Liver (tissue), 9 donors: ENCODE data around the gene MAGOHB. TPM values are rescaled to one million over a fixed set of nuclear protein-coding genes. Genes with fewer than 3 reads are reported as not detected.

Source experiments
- DNase-seq: peaks from one replicate; pipeline ENCODE4 v3.0.0-alpha.2; 2017; ENCODE audit warnings: low spot score
- H3K27ac ChIP-seq, 2 donors: one replicate each; pipeline ENCODE4 v1.7.0; 2013; ENCODE audit warnings: inconsistent platforms in 2 of 2, low read length in 2 of 2, control low read depth in 1 of 2, low read depth in 1 of 2, mild to moderate bottlenecking in 1 of 2
- H3K27me3 ChIP-seq, 4 donors: one replicate each; pipeline versions ENCODE4 v1.6.1 to v1.7.0; 2013; ENCODE audit warnings: low read length in 3 of 4, inconsistent platforms in 1 of 4, mild to moderate bottlenecking in 1 of 4, moderate library complexity in 1 of 4; ENCODE audit not compliant: control insufficient read depth in 4 of 4, insufficient read depth in 4 of 4
- H3K36me3 ChIP-seq, 4 donors: one replicate each; pipeline versions ENCODE4 v1.6.1 to v1.7.0; 2013; ENCODE audit warnings: low read length in 3 of 4, mild to moderate bottlenecking in 3 of 4, low read depth in 1 of 4, moderate library complexity in 1 of 4; ENCODE audit not compliant: control insufficient read depth in 4 of 4, insufficient read depth in 3 of 4
- H3K4me1 ChIP-seq, 4 donors: one replicate each; pipeline versions ENCODE4 v1.6.1 to v1.7.0; 2013; ENCODE audit warnings: low read length in 3 of 4, mild to moderate bottlenecking in 3 of 4, moderate library complexity in 1 of 4; ENCODE audit not compliant: control insufficient read depth in 4 of 4, insufficient read depth in 4 of 4
- H3K4me3 ChIP-seq, 3 donors: one replicate each; pipeline versions ENCODE4 v1.6.1 to v1.7.0; 2013; ENCODE audit warnings: low read length in 3 of 3, control low read depth in 1 of 3, low read depth in 1 of 3, mild to moderate bottlenecking in 1 of 3
- H3K9ac ChIP-seq, 2 donors: one replicate each; pipeline ENCODE4 v1.7.0; 2013; ENCODE audit warnings: low read length in 2 of 2, mild to moderate bottlenecking in 2 of 2, moderate library complexity in 2 of 2, control low read depth in 1 of 2, low read depth in 1 of 2
- H3K9me3 ChIP-seq, 4 donors: one replicate each; pipeline versions ENCODE4 v1.6.1 to v1.7.0; 2013; ENCODE audit warnings: low read length in 3 of 4; ENCODE audit not compliant: control insufficient read depth in 4 of 4
- ATF3 ChIP-seq: IDR thresholded peaks from 2 replicates; pipeline ENCODE4 v1.6.1; 2016; ENCODE audit warnings: antibody characterized with exemption
- EGR1 ChIP-seq, 2 donors: IDR thresholded peaks; 2 replicates each; pipeline ENCODE4 v1.6.1; 2016 to 2018; ENCODE audit warnings: antibody characterized with exemption in 2 of 2, low read depth in 2 of 2
- FOXA2 ChIP-seq: IDR thresholded peaks from 2 replicates; pipeline ENCODE4 v1.6.1; 2016; ENCODE audit warnings: antibody characterized with exemption
- GABPA ChIP-seq, 2 donors: IDR thresholded peaks in 1 of 2; conservative IDR thresholded peaks in 1 of 2; 2 replicates each; pipeline ENCODE4 v1.6.1; 2016; ENCODE audit warnings: antibody characterized with exemption in 2 of 2, mild to moderate bottlenecking in 1 of 2, moderate library complexity in 1 of 2
- HNF4A ChIP-seq, 2 donors: conservative IDR thresholded peaks; 2 replicates each; pipeline ENCODE4 v1.6.1; 2016; ENCODE audit warnings: antibody characterized with exemption in 2 of 2, mild to moderate bottlenecking in 2 of 2
- HNF4G ChIP-seq: IDR thresholded peaks from 2 replicates; pipeline ENCODE4 v1.6.1; 2016; ENCODE audit warnings: antibody characterized with exemption
- MAX ChIP-seq: IDR thresholded peaks from 2 replicates; pipeline ENCODE4 v1.6.1; 2016; ENCODE audit warnings: antibody characterized with exemption
- REST ChIP-seq: IDR thresholded peaks from 2 replicates; pipeline ENCODE4 v1.6.1; 2016; ENCODE audit warnings: antibody characterized with exemption, mild to moderate bottlenecking
- RXRA ChIP-seq, 2 donors: IDR thresholded peaks; 2 replicates each; pipeline ENCODE4 v1.6.1; 2017 to 2018; ENCODE audit warnings: antibody characterized with exemption in 2 of 2, mild to moderate bottlenecking in 1 of 2
- SP1 ChIP-seq: IDR thresholded peaks from 2 replicates; pipeline ENCODE4 v1.6.1; 2018; ENCODE audit warnings: antibody characterized with exemption, mild to moderate bottlenecking
- TAF1 ChIP-seq: conservative IDR thresholded peaks from 2 replicates; pipeline ENCODE4 v1.6.1; 2016; ENCODE audit warnings: antibody characterized with exemption, mild to moderate bottlenecking
- YY1 ChIP-seq: IDR thresholded peaks from 2 replicates; pipeline ENCODE4 v1.6.1; 2016; ENCODE audit warnings: antibody characterized with exemption, mild to moderate bottlenecking
- ZBTB33 ChIP-seq: IDR thresholded peaks from 2 replicates; pipeline ENCODE4 v1.6.1; 2016; ENCODE audit warnings: antibody characterized with exemption
- WGBS: extraction: QIAGEN DNeasy Blood & Tissue Kit; methylation state at CpG from one replicate; pipeline ENCODE4 v1.1.7; 2013; 5-methylcytosine and 5-hydroxymethylcytosine counted together
- polyA plus RNA-seq, 2 donors: library from polyadenylated mRNA; stranded (reverse) in 1 of 2; unstranded in 1 of 2; fragments of 200-250 nt in 1 of 2; fragments of >200 nt in 1 of 2; fragmentation: Nextera tagmentation in 1 of 2; extraction: Ambion mirVana in 1 of 2; gene quantifications; one replicate each; pipeline versions ENCODE4 v1.2.1 to v1.2.3, GENCODE V29; 2013 to 2015
- total RNA-seq, 2 donors: library from RNA; depleted of rRNA; stranded (reverse); fragments of >200 nt; gene quantifications; one replicate each; pipeline ENCODE4 v1.2.3, GENCODE V29; 2014
- donor health status: healthy.
- donor health status: healthy.
- donor health status: healthy.
- donor health status: healthy.
- donor health status: healthy.

MAGOHB gene
- total and polyA plus RNA-seq, 4 donors, result 7.6 to 20.7 (median 8.9) TPM

GRCh38 chr12:10661338-10661737 is 47.9 kb upstream of the MAGOHB start:
- Histone ChIP-seq H3K9me3 (peaks cover 0 to 2% (median 0%) of the 10 kb centered on the region in 4 donors), H3K9ac (no peak overlapping the region), H3K27ac (no peak overlapping the region), H3K4me3 (no peak overlapping the region), H3K36me3 (no peaks in the 10 kb centered on the region), H3K4me1 (no peaks in the 10 kb centered on the region), H3K27me3 (peaks cover 0 to 2% (median 0%) of the 10 kb centered on the region in 4 donors)
- no peak for DNase-seq
- 43% methylated on average over 3 of the region's 3 CpGs for WGBS
- no peak for TF ChIP-seq SP1
- peak in 1 of 2 donors; percentile 5 for TF ChIP-seq HNF4A (conservative IDR thresholded peaks at IDR 0.05)
- TF ChIP-seq MAX, result no peak
- no peak for TF ChIP-seq TAF1
- TF ChIP-seq ATF3, result no peak

- Histone ChIP-seq H3K4me3 (no peak overlapping the region), H3K9me3 (peaks cover 0 to 2% (median 0%) of the 10 kb centered on the region in 4 donors), H3K9ac (no peak overlapping the region), H3K27me3 (peaks cover 0 to 4% (median 0%) of the 10 kb centered on the region in 4 donors), H3K27ac (no peak overlapping the region), H3K36me3 (no peaks in the 10 kb centered on the region), H3K4me1 (no peaks in the 10 kb centered on the region)
- DNase-seq, result no peak
- TF ChIP-seq YY1, result no peak
- no peak for TF ChIP-seq HNF4G
- TF ChIP-seq ZBTB33, result no peak
- no peak for TF ChIP-seq GABPA (IDR thresholded peaks at IDR 0.05 in 1 of 2, conservative IDR thresholded peaks at IDR 0.05 in 1 of 2)
- TF ChIP-seq FOXA2, result no peak
- no peak for TF ChIP-seq REST
- no peak for TF ChIP-seq SP1
- TF ChIP-seq EGR1 (IDR thresholded peaks at IDR 0.05; ENCODE audit: low read depth in 2 of 2), result no peak
- TF ChIP-seq ATF3, result no peak
- TF ChIP-seq TAF1, result no peak
- TF ChIP-seq RXRA (IDR thresholded peaks at IDR 0.05), result no peak
Measured at GRCh38 chr12:10654003-10654402, 40.6 kb upstream of the MAGOHB start.
